Liver (tissue), 3 donors: ENCODE data around the gene RBBP6.

Source experiments
- GABPA ChIP-seq, 2 donors: IDR thresholded peaks in 1 of 2; conservative IDR thresholded peaks in 1 of 2; 2 replicates each; pipeline ENCODE4 v1.6.1; 2016; ENCODE audit warnings: antibody characterized with exemption in 2 of 2, mild to moderate bottlenecking in 1 of 2, moderate library complexity in 1 of 2
- RXRA ChIP-seq, 2 donors: IDR thresholded peaks; 2 replicates each; pipeline ENCODE4 v1.6.1; 2017 to 2018; ENCODE audit warnings: antibody characterized with exemption in 2 of 2, mild to moderate bottlenecking in 1 of 2
- YY1 ChIP-seq: IDR thresholded peaks from 2 replicates; pipeline ENCODE4 v1.6.1; 2016; ENCODE audit warnings: antibody characterized with exemption, mild to moderate bottlenecking
- TF ChIP-seq, protein P1 (sequence below): fragments of 150-350 bp; IDR thresholded peaks from 2 replicates; pipeline ENCODE4 v1.5.1; 2017; ENCODE audit warnings: improper control_type of control experiment, low read depth, low read length; ENCODE audit not compliant: missing input control
- donor health status: healthy.
- donor health status: healthy.

GRCh38 chr16:24540602-24541210, 1.3 kb downstream of the RBBP6 start:
- TF ChIP-seq, protein P1, sequence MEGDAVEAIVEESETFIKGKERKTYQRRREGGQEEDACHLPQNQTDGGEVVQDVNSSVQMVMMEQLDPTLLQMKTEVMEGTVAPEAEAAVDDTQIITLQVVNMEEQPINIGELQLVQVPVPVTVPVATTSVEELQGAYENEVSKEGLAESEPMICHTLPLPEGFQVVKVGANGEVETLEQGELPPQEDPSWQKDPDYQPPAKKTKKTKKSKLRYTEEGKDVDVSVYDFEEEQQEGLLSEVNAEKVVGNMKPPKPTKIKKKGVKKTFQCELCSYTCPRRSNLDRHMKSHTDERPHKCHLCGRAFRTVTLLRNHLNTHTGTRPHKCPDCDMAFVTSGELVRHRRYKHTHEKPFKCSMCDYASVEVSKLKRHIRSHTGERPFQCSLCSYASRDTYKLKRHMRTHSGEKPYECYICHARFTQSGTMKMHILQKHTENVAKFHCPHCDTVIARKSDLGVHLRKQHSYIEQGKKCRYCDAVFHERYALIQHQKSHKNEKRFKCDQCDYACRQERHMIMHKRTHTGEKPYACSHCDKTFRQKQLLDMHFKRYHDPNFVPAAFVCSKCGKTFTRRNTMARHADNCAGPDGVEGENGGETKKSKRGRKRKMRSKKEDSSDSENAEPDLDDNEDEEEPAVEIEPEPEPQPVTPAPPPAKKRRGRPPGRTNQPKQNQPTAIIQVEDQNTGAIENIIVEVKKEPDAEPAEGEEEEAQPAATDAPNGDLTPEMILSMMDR = no peak
- TF ChIP-seq RXRA (IDR thresholded peaks at IDR 0.05) = no peak
- no peak for TF ChIP-seq GABPA (IDR thresholded peaks at IDR 0.05 in 1 of 2, conservative IDR thresholded peaks at IDR 0.05 in 1 of 2)
- peak; percentile 83 for TF ChIP-seq YY1
